Midbrain (tissue), 1 donor: ENCODE measurements around the gene GRM4.
"Not testable (repeated sequence)": the region's sequence is repeated elsewhere in the genome, so short reads cannot be mapped to it uniquely, and the experiment has no call there.

ENCODE experiments used
- DNase-seq: peaks from one replicate; lab custom pipeline; 2025; lab: John Stamatoyannopoulos, UW

Gene GRM4

DNA sequence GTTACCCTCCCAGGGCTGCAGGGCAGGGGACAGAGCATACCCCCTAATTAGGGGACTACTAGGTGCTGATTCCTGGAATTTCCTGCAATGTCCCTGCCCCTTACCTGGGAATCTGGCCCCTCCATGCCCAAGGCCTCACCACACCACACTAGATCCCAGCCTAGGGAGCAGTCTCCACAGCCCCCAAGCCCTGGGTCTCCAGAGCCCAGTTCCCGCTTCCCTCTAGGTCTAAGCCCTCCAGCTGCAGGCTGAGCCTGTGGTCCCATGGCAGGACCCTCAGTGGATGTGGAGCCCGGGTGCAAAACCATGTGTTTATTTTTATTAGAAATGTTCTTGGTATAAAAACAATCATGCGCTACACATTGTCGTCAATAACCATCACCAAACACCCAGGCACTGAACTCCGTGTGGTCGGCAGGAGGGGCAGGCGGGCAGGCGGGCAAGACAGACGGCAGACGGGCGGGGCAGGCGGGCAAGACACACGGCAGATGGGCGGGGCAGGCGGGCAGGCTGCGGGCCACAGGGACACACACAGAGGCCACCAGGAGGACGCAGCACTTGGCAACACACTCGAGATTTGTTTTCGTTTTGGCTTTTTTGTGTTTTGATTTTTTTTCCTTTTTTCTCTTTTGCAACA lies 124.2 kb downstream of the GRM4 start:
- DNase-seq = no peak

DNA sequence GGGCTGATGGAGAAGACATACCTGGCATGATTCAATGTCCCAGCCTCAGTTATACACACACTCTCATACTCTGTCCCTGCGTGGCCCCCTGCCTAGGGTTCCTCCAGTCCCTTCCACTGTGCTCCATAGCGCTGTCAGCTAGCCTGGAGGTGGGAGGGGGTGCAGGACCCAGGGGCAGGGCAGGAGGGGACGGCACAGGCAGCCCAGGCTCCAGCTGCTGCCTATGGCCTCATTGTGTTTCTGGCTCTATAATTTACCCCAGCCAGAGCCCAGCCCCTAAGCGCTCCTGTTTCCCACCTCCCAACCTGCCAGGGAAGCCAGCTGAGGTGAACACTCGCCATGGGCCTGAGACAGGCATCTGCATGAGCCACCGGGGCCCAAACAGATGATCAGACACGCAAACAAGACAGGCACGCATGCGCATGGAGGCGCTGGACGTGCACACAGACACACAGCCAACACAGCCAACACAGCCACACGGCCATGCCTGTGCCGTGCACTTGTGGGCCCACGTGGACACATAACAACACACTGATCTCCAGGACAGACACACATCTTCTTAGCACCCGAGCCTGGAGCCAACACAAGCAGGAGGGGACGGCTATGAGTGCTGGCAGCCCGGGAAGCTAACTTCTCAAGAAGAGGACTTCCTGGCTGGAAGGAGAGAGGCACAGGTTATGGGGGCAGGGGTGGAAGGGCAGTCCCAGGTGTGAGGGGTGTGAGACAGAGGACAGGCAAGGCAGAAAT lies 124.9 kb downstream of the GRM4 start:
- DNase-seq = no peak

DNA sequence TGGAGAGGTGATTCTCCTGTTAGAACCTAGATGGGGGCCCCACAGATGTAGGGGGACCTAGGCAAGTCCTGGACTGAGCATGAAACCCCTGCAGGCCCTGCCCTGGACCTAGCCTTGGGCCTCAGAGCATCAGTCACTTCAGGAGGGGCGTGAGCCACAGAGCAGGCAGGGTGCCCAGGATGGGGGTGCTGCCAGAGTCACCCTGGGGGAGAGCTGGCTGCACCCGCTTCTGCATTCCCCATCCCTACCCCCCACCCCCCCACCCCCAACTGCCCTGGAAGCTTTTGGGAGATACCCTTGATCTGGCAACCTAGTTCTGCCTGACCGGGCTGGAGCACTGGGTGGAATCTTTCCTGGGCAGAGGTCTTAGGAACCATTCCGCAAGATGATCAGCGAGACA lies 125.6 kb downstream of the GRM4 start:
- no peak for DNase-seq

DNA sequence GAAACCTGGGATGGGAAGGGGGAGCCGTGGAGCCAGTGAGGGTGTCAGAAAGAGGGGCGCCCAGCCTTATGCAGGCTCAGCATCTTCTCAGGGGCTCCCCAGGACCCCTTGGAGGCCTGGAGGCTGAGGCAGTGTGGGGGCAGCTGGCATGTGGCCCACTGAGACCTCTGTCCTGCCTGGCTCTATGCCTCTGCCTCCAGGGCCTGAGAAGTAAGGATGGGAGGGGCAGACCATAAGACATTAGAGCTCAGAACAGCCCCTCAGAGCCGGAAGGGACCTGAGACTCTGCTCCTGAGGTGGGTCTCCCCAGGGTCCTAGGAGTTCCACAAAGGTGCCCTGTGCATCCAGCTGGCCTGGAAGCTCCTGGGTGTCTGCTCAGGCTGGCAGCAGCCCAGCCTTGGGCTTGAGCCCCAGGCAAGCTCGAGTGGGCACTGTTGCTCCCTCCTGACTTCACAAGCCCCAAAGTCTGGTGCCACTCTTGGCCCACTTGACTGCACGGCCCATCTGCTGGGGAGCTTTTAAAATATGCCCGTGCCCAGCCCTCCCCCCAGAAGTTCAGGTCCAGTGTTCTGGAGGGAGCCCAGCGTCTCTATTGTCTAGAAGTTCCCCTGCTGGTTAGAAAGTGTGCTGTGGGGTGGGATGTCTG lies 126.8 kb downstream of the GRM4 start:
- DNase-seq = no peak

DNA sequence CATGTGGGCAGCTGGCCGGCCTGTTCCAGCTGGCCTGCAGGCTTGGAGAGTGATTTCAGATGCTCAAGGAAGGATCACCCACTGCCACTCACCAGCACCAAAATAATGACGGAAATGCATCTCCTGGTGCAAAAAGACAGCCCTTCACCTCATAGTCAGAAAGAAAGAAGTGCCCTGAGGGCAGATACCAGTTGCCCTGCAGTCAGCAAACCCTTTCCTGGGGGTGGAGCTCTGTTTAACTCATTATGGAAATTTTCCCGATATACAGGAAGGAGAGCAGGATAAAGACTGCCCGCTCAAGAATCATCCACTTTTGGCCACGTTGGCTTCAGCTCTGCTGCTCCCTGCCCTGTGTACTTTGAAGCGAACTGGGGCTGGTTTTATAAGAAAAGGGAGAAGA lies 127.9 kb downstream of the GRM4 start:
- DNase-seq = no peak

DNA sequence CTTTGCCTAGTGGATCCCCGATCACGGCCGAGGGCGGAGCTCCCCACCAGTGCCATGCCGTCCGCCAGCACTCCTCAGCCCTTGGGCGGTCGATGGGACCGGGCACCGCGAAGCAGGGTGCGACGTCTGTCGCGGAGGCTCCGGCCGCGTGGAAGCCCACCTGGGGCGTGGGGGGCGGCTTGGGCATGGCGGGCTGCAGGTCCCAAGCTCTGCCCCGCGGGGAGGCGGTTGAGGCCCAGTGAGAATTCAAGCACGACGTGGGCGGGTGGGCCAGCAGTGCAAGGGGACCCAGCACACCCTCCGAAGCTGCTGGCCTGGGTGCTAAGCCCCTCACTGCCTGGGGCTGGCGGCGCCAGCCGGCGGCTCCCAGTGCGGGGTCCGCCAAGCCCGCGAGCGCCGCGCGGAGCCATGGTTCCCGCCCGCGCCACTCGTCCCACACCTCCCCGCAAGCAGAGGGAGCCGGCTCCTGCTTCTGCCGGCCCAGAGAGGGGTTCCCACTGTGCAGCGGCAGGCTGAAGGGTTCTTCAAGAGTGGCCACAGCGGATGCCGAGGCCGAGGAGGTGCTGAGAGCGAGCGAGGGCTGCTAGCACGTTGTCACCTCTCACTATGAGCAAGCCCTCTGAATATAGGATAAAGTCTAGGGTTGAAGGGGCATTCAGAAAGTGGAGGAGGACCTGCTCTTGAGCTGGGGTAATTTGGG lies 128.6 kb downstream of the GRM4 start:
- no peak for DNase-seq

DNA sequence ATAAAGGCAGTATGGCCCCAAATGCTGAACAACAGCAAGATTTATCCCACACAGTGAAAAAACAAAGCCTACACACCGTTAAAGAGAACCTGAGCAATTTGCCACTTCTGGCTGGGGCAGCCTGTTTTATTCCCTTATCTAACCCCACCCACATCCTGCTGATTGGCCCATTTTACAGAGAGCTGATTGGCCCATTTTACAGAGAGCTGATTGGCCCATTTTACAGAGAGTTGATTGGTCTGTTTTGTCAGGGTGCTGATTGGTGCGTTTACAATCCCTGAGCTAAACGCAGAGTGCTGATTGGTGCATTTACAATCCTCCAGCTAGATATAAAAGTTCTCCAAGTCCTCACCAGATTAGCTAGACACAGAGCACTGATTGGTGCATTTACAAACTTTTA lies 129.3 kb downstream of the GRM4 start:
- DNase-seq = not testable (repeated sequence)

DNA sequence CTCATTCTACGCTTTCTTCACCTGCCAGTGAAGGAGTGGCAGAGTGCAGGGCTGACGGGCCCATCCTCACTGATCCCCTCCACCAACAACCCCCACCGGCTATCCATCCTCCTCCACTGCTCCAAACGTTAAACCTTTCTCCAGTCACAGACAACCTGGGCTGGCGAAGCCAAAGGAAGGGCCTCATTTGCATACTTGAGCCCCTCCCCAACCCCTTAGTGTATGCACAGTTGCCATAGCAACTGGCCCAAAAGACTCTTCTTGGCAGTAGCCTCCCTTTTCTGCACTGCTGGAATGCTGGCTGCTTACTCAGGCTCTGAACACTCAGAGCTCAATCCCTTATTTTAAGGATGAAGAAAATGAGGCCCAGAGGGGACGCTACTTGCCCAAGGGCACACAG lies 130.3 kb downstream of the GRM4 start:
- DNase-seq = no peak

DNA sequence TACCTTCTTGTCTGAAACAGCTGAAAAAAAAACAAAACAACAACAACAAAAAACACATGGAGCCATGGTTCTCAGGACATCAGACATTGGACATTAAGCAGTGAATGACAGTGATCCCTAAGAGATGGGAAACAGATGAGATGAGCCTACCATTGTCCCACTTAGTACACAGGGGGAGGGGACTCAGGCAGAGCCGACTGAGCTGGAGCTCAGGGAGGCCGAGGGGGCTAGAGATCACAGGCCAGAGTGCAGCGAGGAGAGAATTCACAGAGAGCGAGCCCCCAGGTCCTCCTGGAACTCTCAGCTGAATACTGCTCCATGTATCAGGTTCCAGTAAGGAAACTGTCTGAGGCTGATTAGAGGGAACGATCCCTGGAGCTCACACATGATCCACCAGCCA lies 134.6 kb downstream of the GRM4 start:
- no peak for DNase-seq

DNA sequence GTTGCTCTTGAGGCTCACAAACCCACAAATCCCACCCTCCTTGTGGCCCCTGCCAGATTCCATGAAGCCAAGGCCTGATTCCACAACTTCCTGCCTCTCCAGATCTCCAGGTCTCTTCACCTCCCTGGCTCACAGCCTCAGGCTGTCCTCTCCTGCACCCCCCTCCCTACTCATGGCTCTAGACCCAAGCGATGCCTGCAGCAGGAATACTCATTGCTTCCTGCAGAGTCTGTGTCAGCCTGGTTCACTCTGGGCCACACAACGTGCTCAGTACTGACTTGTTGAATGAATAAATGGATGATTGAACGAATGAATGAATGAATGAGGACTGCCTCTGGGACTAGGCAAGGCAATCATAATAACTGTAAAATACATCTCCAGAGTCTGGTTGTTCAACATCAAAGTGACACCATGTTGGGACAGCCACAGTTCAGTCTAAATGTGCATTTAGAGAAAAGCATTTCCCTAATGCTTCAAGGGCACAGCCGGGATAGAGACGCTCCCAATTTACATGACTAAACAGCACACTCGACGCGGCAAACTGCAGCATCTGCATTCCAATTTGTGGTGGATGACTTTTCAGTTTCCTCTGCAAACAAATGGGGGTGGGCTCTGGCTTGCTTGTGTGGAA lies 139.9 kb downstream of the GRM4 start:
- DNase-seq = no peak

DNA sequence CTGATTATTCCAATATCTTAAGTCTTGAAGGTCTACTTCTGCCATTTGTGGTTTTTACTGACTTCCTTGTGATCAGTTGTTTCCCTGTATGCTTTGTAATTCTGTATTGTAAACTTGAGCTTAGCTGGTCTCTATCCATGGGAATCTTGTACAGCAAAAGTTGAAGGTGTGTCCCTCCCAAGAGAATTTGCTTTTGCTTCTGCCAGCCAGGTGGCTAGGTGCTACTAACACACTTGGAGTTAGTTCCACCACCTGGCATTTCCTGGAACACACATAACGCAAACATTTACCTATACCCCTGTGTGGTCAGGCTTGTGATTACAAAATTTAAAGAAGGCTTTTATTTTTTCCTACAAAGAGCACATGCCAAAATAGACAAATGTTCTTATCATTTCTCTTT lies 141.2 kb downstream of the GRM4 start:
- no peak for DNase-seq

DNA sequence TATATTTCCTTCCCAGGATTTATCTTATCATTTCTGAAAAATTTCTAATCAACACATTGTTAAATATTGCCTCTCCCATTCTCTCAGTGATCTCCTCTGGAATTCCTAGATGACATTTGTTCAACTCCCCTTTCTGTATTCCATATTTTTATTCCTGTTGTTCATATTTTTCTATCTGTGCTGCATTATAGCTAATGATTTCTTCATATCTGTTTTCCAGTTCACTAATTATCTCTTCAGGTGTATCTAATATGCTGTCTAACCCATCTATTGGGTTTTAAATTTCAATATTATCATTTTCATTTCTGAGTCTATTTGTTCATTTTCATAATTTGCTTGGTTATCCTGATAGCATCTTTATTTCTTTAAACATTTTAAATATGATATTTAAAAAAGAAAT lies 141.9 kb downstream of the GRM4 start:
- no peak for DNase-seq

DNA sequence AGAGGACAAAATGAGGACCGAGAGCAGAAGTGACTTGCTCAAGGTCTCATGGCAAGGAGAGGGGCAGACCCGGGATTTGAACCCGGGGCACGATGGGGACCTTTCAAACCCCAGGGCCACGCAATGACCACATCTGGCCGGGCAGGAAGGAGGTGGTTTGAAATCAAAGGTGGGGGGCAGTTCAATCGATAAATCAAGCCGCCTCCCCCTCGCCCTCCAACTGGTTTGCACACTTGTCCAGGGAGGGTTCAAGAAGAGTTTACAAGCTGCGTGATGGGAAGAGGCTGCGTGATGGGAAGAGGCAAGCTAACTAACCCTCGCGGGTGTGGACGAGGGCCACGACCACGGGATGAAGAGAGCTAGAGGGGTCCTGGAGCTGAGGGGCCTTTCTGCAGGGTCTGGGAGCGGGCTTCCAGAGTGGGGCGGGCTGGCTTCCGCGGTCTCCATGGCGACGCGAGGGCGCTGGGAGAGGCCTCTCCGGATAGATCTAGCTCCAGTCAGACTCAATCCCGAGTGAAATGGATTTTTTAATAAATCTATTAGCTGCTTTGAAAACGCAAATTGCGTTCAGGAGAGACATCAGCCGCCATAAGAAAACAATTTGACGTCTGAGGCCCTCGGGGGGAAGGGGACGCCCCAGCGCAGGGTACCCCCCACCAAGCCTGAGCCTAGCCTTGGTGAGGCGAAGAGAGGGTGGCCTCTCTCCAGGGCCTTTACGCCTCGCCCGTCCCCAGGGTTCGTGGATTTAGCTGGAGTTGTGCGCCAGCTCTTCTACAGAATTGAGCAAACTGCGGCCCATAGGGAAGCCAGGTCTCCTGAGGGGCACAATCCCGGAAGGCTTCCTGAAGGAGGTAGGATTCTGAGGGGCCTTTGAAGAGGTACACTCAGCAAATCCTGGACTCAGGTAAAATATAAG lies 143.9 kb downstream of the GRM4 start:
- DNase-seq = no peak

DNA sequence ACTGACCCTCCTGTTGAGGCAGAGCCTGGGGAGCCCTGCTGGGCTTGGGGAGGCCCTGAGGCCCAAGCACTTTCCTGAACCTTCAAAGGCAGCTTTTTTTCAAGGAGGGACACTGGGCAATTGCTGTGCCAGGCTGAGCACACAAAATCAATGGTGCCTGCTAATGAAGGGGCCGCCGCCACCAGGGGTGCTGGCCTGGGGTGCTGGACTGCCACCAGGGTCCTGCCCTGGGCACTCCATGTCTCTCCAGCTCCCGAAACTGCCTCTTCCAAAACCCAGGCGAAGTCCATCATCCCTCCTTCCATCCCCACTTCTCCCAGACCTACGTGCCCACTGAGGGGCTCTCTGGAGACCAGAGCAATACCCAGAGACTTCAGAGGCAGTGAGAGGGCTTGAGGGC lies 145.6 kb downstream of the GRM4 start:
- no peak for DNase-seq

DNA sequence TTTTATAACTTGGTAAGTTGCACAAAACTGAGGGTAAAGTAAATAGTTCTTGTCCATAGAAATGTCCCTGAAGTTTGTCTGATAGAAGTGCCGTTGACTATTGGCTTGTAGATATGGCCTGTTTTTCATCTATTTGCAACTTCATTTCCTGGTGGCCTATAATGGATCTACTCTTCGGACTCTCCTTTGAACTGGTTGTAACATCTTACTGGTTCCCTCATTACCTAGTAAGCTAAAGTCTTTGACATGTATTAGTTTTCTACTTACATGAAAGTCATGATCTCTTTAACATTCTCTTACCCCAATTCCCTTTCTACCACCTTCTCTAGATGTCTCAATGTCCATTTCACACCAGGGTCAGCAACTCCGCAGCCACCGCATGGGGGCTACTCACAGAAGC lies 146.3 kb downstream of the GRM4 start:
- DNase-seq = no peak

DNA sequence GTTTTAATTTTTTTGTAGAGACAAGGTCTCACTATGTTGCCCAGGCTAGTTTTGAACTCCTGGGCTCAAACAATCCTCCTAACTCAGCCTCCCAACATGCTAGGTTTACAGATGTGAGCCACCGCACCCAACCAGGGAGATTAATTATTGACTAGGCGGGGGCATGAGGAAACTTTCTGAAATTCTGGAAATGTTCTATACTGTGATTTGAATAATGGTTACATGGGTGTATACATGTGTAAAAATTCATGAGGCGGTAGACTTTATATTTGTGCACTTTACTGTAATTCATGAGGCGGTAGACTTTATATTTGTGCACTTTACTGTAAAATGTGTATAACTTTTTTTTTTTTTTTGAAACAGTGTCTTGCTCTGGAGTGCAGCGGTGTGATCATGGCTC lies 147.2 kb downstream of the GRM4 start:
- no peak for DNase-seq

DNA sequence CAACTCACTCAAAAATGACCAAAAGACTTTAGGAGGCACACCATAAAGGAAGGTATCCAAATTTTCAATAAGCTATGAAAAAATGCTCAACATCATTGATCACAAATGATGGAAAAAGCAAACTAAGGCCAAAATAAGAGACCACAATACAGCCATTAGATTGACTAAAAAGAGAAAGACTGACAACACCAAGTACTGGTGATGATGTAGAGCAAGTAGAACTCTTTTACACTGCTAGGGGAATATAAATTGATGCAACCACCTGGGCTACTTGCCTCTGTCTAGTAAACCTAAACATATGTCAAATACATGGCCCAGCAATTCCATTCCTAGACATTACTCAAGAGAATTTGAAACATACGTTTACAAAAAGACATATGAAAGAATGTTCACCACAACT lies 148.6 kb downstream of the GRM4 start:
- DNase-seq = no peak

DNA sequence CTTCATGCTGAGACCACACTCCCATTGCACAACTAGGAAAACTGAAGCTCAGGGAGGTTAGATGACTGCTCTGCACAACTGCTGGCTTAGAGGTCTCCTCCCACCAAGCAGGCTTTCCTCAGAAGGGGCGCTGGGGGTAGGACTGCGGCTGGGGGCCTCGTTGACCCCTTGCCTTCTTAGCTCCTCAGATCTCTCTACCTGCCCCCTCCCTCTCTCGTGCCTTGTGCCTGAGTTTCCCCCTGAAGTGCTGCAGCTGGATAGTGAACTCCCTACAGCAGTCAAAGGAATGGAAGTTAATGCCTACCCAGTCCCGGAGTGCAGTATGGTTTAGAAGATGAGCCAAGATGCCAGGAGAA lies 149.8 kb downstream of the GRM4 start:
- DNase-seq = no peak

DNA sequence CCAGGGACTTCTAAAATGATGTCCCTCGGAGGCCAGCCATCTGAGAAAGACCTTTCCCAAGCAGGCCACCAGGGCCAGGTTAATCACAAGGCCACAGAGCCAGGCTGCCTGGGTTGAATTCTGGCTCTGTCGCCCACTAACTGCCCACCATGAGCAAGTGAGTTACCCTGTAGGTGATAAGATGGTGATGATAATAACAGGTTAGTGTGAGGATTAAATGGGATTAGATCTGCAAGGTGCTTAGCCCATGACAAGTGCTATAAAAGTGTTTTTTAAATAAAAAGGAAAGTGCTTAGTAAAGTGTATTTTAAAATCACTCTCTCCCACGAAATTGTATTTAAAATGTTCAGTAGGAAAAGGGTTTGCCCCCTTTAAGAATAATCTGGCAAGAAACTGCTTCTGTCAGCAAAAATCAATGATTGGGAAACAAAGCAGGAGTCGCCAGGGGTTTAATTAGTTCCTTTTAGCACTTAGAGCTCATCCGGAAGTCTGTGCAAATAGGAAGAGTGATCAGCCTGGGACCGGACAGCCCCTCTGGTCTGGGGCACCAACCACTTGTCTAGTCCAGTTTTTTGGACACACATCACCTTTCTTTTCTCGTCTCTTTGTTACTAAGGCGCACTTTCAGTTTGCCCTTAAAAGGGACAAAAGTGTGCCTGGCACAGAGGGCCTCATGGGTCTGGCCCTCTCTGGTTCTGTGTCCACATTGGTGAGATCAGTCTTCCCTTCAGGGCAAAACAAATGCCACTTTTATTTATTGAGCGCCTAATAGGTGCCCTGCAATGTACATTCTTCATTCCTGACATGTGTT lies 150.4 kb downstream of the GRM4 start:
- no peak for DNase-seq

DNA sequence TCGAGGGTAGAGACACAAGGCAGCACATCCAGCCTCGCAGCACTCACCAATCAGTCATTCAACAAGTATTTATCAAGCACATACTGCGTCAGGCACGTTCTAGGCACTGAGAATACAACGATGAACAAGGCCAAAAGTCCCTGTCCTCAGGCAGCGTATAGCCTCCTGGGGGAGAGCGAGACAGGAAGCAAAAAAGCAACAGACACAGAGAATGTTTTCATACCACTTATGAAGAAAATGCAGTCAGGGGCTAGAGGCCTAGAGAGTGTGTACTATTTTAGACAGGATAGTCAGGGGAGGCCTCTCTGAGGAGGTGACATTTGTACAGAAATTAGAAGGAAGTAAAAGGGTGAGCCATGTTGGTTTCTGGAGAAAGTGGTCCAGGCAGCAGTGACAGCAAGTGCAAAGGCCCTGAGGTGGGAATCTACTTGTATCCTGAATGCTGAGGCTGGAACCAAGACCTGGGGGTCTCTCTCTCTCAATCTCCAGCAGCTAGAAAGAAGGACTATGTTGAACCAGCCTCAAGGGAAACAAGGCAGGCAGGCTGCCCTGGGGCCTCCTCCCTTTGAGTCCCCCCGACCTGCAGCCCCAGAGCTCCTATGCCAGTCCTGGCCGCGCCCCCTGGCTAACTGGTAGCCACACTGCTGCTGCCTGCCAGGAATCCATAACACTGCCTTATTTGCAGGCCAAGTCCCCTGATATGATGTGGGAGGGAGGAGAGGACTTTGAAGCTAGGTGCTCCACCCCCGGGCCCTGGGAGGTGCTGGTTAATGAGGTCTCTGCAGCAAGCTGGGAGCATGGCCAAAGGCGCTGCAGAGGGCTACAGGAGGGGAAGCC lies 151.2 kb downstream of the GRM4 start:
- no peak for DNase-seq
